Coronary artery (tissue), 2 donors: ENCODE data around the gene ITGAV.

ENCODE experiments used
- DNase-seq: peaks from one replicate; pipeline ENCODE4 v3.0.0-alpha.2; 2017; ENCODE audit warnings: low spot score
- H3K27ac ChIP-seq, 2 donors: fragments of 200-600 bp; sonication (generic); one replicate each; pipeline ENCODE4 v1.5.1; 2016 to 2019
- H3K4me3 ChIP-seq: fragments of 200-600 bp; sonication (generic); 2 replicates; pipeline ENCODE4 v1.5.1; 2016; ENCODE audit warnings: mild to moderate bottlenecking, moderate library complexity
- TF ChIP-seq, protein P1 (sequence below): fragments of 200-600 bp; sonication (generic); IDR thresholded peaks from one replicate; pipeline ENCODE4 v1.5.1; 2019; ENCODE audit warnings: antibody characterized with exemption

ITGAV gene

DNA sequence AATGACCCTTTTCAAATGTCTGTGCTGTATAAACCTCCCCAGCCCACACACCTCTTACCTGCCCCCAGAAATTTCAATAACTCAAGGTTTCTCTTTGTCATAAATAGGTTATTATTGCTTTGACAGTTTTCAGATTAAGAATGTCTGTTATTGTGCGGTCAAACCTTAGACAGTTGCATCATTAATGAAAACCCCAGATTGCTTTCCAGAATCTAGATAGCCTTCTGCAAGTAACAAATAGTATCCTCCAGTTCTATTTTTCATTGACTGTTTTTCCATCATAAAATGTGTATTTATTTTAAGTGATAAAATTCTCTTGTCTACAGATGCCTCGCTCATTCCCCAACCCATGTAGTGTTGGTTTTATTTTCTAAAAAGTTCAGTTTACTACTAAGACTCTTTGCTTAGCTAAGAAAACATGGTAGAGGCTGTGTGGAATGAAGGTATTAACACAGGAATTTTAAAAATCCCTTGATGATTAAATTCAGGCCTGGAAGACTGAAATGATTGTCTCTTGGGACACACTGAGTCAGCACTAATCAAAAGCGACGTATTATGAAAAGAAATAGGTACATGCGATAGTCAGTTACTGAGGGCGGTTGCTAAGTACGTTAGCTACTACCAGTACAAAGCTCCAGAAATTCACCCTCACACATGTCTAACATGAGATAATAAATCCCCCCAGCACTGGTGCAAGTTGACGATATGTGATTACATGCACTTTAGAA is 38.4 kb upstream of the ITGAV start:
- DNase-seq, result no peak
- TF ChIP-seq, protein P1, sequence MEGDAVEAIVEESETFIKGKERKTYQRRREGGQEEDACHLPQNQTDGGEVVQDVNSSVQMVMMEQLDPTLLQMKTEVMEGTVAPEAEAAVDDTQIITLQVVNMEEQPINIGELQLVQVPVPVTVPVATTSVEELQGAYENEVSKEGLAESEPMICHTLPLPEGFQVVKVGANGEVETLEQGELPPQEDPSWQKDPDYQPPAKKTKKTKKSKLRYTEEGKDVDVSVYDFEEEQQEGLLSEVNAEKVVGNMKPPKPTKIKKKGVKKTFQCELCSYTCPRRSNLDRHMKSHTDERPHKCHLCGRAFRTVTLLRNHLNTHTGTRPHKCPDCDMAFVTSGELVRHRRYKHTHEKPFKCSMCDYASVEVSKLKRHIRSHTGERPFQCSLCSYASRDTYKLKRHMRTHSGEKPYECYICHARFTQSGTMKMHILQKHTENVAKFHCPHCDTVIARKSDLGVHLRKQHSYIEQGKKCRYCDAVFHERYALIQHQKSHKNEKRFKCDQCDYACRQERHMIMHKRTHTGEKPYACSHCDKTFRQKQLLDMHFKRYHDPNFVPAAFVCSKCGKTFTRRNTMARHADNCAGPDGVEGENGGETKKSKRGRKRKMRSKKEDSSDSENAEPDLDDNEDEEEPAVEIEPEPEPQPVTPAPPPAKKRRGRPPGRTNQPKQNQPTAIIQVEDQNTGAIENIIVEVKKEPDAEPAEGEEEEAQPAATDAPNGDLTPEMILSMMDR, result no peak
- Histone ChIP-seq H3K27ac (no peak overlapping the region), H3K4me3 (no peak overlapping the region)

DNA sequence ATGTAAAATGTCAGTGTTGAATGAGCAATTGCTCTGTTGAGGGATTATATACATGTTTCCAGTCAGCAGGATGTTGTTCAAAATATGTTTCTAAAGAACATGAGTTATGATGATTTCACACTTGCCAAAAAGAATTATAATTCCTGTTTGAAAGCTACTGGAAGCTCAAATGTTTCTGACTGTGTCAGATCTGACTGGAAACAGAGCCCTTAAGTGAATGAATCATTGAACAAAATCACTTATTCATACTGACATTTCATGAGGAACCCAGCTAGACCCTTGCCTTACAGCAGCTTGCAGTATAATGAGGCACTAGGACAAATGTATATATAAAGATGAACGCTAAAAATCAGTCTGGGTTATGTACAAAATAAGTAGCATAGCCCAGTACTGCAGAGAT is 35.4 kb upstream of the ITGAV start:
- TF ChIP-seq, protein P1, result no peak
- no peak for DNase-seq
- Histone ChIP-seq H3K4me3 (no peak overlapping the region), H3K27ac (no peak overlapping the region)

DNA sequence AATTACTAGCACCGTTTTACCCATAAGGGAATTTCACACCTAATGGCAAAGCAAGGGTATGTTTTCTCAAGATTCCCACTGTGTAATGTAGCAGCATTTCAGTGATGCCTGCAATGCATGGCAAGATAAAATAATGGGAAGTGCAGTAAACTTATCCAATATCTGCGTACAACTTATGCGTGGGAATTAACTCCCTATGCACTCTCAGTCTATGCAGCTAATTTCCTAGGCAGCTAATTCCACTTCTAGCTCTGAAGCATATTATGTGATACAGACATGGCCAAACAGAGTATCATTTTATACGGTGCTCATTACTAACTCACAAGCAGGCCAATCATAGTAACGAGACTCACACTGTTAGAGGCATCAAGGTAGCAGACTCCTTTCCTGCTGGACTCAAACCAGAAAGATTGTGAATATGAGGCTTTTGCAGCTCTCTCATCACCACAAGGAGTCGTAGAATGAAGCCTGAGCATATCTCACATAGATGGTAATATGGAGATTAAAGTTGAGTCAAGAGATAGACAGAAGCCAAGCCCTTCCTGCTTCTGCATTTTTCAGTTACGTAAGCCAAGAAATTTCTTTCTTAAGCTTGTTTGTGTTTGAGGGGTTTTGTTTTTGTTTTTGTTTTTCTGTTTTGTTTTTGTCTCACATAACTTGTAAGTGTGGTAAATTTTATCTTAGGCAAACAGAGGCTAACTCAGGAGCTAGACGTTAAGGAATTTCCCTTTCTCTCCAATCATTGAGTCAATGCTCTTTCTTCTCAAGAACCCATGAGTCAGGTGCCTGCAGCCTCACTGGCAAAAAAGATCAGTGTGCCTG is 34.8 kb upstream of the ITGAV start:
- TF ChIP-seq, protein P1, result no peak
- DNase-seq, result no peak
- Histone ChIP-seq H3K4me3 (no peak overlapping the region), H3K27ac (no peak overlapping the region)

DNA sequence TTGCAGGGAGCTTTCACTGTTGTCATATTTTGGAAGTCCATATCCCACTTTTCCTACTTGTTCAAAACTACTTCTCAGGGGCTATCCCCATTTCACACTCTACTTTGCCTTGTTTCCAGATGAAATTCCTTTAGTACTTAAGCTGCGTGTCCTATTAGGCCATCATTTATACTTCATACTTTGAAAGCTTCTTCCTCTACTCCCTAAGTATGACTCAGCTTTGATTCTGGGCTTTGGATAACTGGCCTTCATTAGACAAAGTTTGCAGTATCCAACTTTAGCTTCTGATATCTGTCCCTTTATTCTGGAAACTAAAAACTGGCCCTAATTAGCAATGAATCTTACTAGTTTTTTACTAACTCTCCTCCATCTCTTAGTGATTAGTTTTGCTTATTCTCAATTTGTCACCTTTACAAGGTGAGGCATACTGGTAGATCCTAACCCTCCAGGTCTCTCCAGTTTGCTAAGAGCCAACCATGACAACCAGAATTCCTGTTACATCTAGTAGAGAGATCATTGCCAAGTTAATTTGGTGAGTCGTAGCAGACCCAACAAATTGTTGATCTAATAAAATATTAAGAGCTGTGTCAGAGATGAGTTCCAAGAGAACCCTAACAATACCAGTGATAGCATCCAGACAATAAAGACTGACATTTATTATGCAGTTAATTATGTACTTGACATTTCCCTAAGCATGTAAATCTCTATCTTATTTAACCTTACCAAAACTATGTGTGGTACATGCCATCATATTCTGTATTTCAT is 31.2 kb upstream of the ITGAV start:
- no peak for DNase-seq

DNA sequence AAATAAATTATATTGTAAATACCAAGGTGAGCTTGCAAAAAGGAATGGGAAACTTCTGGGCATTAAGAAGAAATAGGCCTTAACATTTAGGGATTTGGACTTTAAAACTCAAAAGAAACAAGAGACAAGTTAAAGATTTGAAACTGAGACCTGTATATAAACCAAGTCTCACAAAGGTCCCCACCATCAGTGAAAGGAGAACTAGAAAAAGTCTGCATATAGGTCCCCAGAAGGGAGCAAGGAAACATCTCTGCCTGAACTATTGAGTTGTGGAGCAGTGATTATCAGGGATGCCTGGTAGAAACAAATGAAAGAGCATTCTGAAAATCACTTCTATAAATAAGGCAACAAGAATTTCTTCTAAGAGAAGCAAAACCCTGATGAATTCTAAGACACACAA is 30.5 kb upstream of the ITGAV start:
- H3K27ac ChIP-seq, result no peak overlapping the region
- TF ChIP-seq, protein P1, result no peak
- no peak overlapping the region for H3K4me3 ChIP-seq
- DNase-seq, result no peak

More for the DNA sequence above, 31.2 kb upstream of the ITGAV start:
- H3K4me3 ChIP-seq, result no peak overlapping the region
- TF ChIP-seq, protein P1, result no peak
- H3K27ac ChIP-seq, result no peak overlapping the region

DNA sequence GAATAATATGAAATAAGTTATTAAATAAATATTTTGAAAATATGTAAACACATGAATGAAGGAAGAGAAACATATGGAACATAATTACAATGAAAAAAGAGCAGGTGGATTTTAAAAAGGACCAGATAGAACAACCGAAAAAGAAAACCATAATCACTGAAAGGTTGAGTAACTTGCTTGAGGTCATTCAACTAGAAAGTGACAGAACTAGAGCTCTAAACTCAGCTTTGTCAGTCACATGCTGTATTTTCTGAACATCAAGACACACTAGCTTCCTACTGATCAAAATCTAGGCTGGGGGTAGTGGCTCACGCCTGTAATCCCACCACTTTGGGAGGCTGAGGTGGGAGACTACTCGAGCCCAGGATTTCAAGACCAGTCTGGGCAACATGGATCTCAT is 30.0 kb upstream of the ITGAV start:
- TF ChIP-seq, protein P1, result no peak
- H3K4me3 ChIP-seq, result no peak overlapping the region
- no peak for DNase-seq
- no peak overlapping the region for H3K27ac ChIP-seq
